ENCODE results near the gene SLCO2A1.

SLCO2A1 gene

GRCh38 chr3:133933097-133934024 lies 96.4 kb downstream of the SLCO2A1 start:
- DNase-seq (ENCODE audit: low read depth in 2 of 2), result no peak

- no peak for DNase-seq (ENCODE audit: low read depth in 2 of 2)
Observed at GRCh38 chr3:133932009-133932408, 97.7 kb downstream of the SLCO2A1 start.

GRCh38 chr3:133931084-133931483 lies 98.6 kb downstream of the SLCO2A1 start:
- DNase-seq (ENCODE audit: low read depth in 2 of 2), result no peak

GRCh38 chr3:133930341-133930933 lies 99.3 kb downstream of the SLCO2A1 start:
- DNase-seq (ENCODE audit: low read depth in 2 of 2), result no peak

- no peak for DNase-seq (ENCODE audit: low read depth in 2 of 2)
Observed at GRCh38 chr3:133928903-133929607, 100.7 kb downstream of the SLCO2A1 start.

- no peak for DNase-seq (ENCODE audit: low read depth in 2 of 2)
Observed at GRCh38 chr3:133928136-133928893, 101.4 kb downstream of the SLCO2A1 start.

GRCh38 chr3:133927540-133928066 lies 102.1 kb downstream of the SLCO2A1 start:
- DNase-seq (ENCODE audit: low read depth in 2 of 2), result peak; percentile 55 to 61

GRCh38 chr3:133926736-133927539 lies 102.8 kb downstream of the SLCO2A1 start:
- no peak for DNase-seq (ENCODE audit: low read depth in 2 of 2)

- DNase-seq (ENCODE audit: low read depth in 2 of 2), result no peak
Observed at GRCh38 chr3:133925960-133926735, 103.6 kb downstream of the SLCO2A1 start.

- DNase-seq (ENCODE audit: low read depth in 2 of 2), result no peak
Observed at GRCh38 chr3:133924041-133924440, 105.7 kb downstream of the SLCO2A1 start.

- DNase-seq (ENCODE audit: low read depth in 2 of 2), result no peak
Observed at GRCh38 chr3:133921592-133921991, 108.1 kb downstream of the SLCO2A1 start.

- DNase-seq (ENCODE audit: low read depth in 2 of 2), result no peak
Observed at GRCh38 chr3:133917144-133917543, 112.6 kb downstream of the SLCO2A1 start.

GRCh38 chr3:133915685-133916658 lies 113.8 kb downstream of the SLCO2A1 start:
- no peak for DNase-seq (ENCODE audit: low read depth in 2 of 2)

GRCh38 chr3:133914839-133915600 lies 114.7 kb downstream of the SLCO2A1 start:
- no peak for DNase-seq (ENCODE audit: low read depth in 2 of 2)

- no peak for DNase-seq (ENCODE audit: low read depth in 2 of 2)
Observed at GRCh38 chr3:133910422-133910821, 119.3 kb downstream of the SLCO2A1 start.

GRCh38 chr3:133905376-133905775 lies 124.3 kb downstream of the SLCO2A1 start:
- DNase-seq (ENCODE audit: low read depth in 2 of 2), result no peak

- no peak for DNase-seq (ENCODE audit: low read depth in 2 of 2)
Observed at GRCh38 chr3:133901847-133902246, 127.9 kb downstream of the SLCO2A1 start.

- DNase-seq (ENCODE audit: low read depth in 2 of 2), result no peak
Observed at GRCh38 chr3:133901083-133901482, 128.6 kb downstream of the SLCO2A1 start.
